Raji (cell line): ENCODE results near the gene GALNT14.

Experiments used
- POLR2A ChIP-seq: IDR thresholded peaks from 2 replicates; pipeline ENCODE4 v1.6.1; 2011; ENCODE audit warnings: low read depth, low read length, control low read depth; ENCODE audit not compliant: insufficient read depth

Gene GALNT14

GRCh38 chr2:31138037-31138962 is at the start of gene GALNT14:
GALNT14 (minus strand) TSS chr2:31138440; CDS start chr2:31138086, 354 bp downstream.
- peak; percentile 39 for TF ChIP-seq POLR2A

GRCh38 chr2:31187166-31187565 is 48.9 kb upstream of the GALNT14 start:
- TF ChIP-seq POLR2A: no peak

GRCh38 chr2:31176742-31177141 is 38.5 kb upstream of the GALNT14 start:
- no peak for TF ChIP-seq POLR2A

GRCh38 chr2:31171142-31171541 is 32.9 kb upstream of the GALNT14 start:
- no peak for TF ChIP-seq POLR2A

- no peak for TF ChIP-seq POLR2A
These were observed 31.9 kb upstream of the GALNT14 start for GRCh38 chr2:31170071-31170698.

- TF ChIP-seq POLR2A: no peak
These were observed 30.1 kb upstream of the GALNT14 start for GRCh38 chr2:31168291-31168690.

- no peak for TF ChIP-seq POLR2A
These were observed 28.7 kb upstream of the GALNT14 start for GRCh38 chr2:31166925-31167324.

GRCh38 chr2:31163011-31163539 is 24.8 kb upstream of the GALNT14 start:
- TF ChIP-seq POLR2A: no peak

GRCh38 chr2:31161637-31162036 is 23.4 kb upstream of the GALNT14 start:
- peak; percentile 39; the same call in 1 of the 2 replicates for TF ChIP-seq POLR2A

GRCh38 chr2:31151501-31151900 is 13.3 kb upstream of the GALNT14 start:
- TF ChIP-seq POLR2A: no peak

- no peak for TF ChIP-seq POLR2A
These were observed 12.0 kb upstream of the GALNT14 start for GRCh38 chr2:31150120-31150670.

GRCh38 chr2:31148514-31148913 is 10.3 kb upstream of the GALNT14 start:
- TF ChIP-seq POLR2A: no peak

GRCh38 chr2:31147645-31148044 is 9.4 kb upstream of the GALNT14 start:
- TF ChIP-seq POLR2A: no peak

GRCh38 chr2:31142110-31142509 is 3.9 kb upstream of the GALNT14 start:
- no peak for TF ChIP-seq POLR2A

- TF ChIP-seq POLR2A: no peak
These were observed 3.3 kb upstream of the GALNT14 start for GRCh38 chr2:31141443-31142085.
